HG02970 (cell line): ENCODE measurements around the gene ZXDC.

Experiments
- ATAC-seq: cut with Tn5 transposase; IDR thresholded peaks from one replicate; pipeline ENCODE4 v1.9.1; 2021; ENCODE audit warnings: mild to moderate bottlenecking, moderate library complexity, moderate number of reproducible peaks; ENCODE audit not compliant: unreplicated experiment, low FRiP score

Gene ZXDC

GRCh38 chr3:126421573-126422119, 54.0 kb downstream of the ZXDC start:
- no peak for ATAC-seq

DNA sequence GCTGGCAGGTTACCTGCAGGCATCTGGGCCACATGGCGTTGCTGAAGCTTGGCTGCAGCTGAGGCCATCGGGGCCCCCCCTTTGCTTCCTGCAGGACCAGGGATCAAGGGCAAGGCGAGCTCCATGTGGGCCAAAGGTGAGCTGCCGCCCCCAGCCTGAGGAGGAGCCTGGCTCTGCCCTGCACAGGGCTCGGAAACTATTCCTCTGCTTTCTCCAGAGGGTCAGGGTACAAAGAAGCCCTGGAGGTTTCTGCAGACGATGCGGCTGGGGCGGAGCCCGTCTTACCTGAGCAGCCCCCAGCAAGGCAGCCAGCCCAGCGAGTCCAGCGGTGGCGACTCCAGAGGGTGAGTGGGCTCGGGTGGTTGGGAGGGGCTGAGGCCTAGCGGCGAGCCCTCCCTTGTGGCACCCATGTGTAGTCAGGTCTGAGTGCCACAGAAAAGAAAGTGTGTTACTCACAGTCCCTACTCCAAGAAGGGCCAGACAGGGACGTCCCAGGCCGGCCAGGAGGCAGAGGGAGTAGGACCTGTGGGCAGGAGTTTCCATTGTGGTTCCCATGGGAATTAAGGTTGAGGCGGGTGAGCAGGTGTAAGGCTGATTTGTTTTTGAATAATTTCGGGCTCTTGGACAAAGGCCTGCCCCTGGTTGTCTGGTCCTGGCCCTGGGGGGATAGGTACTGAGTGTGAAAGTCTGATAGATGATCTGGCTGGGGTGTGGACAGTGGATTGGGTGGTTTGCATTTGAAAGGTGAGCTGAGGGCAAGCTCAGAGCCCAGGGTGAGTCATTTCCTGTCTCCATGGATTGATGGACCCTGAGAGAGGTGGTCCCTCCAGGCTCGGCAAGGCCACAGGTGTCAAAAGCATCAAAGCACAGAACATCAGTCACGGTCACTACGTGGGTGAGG, 55.6 kb downstream of the ZXDC start:
- no peak for ATAC-seq

GRCh38 chr3:126419151-126419703, 56.5 kb downstream of the ZXDC start:
- no peak for ATAC-seq

- no peak for ATAC-seq
Measured at GRCh38 chr3:126418661-126419131, 57.0 kb downstream of the ZXDC start.

DNA sequence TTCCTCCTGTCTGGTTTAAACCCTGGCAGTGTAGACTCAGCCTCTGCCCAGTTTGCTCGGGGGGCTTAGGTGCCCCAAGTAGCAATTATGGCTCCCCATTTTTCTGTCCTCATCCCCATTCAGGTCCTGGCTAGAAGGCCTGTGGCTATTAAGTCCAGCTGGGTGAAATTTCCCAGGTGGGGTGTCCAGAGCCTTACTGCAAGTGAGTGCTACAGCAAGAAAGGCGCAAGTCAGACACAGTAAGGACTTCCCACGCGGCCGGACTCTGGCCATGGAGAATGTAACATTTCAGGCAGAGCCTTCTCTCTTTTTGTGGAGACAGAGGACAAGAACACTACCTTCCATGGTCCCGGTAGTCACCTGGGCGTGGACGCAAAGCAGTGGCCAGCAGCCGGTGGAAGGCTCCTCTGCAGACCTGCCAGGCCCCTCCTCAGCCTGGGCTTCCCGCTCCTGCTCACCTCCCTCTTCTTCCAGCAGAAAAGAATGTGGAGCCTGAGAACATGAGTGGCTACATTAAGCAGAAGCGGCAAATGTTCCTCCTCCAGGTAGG, 57.6 kb downstream of the ZXDC start:
- ATAC-seq = no peak

GRCh38 chr3:126417515-126417914, 58.2 kb downstream of the ZXDC start:
- ATAC-seq = no peak

- no peak for ATAC-seq
Measured at GRCh38 chr3:126416943-126417342, 58.7 kb downstream of the ZXDC start.

- ATAC-seq = no peak
Measured at GRCh38 chr3:126415661-126416591, 59.8 kb downstream of the ZXDC start.

DNA sequence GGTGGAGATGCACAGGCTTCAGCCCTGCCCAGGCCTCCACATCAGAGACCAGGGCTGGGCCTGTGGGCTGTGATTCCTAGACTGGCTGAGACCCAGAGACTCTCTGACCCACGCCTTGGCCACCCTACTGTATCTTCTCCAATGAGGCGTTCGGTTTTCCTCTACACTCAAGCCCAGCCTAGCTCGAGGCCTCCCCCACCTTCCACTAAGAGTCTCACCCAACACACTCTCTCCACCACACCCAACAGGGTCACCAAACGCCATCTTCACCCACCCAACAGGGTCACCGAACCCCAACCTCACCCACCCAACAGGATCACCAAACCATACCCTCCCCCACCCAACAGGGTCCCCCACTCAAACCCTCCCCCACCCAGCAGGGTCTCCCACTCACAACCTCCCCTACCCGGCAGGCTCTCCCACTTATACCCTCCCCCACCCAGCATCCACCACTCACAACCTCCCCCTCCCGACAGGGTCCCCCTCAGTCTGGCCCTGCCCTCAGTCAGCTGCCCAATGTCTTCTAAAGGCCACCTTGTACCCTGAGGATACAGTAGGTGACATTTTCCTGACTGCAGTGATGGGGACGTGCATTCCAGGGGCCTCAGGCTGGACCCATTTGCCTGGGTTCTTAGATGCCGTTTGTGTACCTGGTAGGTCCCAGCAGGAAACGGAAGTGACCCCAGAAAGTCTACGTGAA, 60.6 kb downstream of the ZXDC start:
- no peak for ATAC-seq

DNA sequence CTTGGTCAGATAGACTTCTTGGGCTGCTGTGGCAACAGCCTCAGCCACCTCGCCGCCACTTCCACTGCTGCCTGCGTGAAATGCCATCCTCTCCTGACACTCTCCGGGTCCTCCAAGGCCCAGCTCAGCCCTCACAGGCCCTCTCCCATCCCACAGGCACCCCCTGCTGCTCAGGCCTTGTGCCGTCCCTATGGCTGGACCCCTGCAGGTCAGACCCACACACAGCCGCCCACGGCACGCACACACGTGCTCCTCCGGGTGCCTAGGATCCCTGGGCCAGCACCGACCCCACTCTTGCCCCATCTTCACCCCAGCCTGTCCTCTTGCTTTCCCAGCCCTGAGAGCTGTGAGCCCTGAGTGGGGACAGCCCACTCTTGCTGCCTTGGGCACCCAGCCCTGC, 61.3 kb downstream of the ZXDC start:
- ATAC-seq = no peak

GRCh38 chr3:126413693-126414080, 62.0 kb downstream of the ZXDC start:
- no peak for ATAC-seq

GRCh38 chr3:126412841-126413692, 62.6 kb downstream of the ZXDC start:
- ATAC-seq = no peak

- ATAC-seq = no peak
Measured at GRCh38 chr3:126408099-126408498, 67.6 kb downstream of the ZXDC start.

- no peak for ATAC-seq
Measured at GRCh38 chr3:126407412-126408044, 68.2 kb downstream of the ZXDC start.

DNA sequence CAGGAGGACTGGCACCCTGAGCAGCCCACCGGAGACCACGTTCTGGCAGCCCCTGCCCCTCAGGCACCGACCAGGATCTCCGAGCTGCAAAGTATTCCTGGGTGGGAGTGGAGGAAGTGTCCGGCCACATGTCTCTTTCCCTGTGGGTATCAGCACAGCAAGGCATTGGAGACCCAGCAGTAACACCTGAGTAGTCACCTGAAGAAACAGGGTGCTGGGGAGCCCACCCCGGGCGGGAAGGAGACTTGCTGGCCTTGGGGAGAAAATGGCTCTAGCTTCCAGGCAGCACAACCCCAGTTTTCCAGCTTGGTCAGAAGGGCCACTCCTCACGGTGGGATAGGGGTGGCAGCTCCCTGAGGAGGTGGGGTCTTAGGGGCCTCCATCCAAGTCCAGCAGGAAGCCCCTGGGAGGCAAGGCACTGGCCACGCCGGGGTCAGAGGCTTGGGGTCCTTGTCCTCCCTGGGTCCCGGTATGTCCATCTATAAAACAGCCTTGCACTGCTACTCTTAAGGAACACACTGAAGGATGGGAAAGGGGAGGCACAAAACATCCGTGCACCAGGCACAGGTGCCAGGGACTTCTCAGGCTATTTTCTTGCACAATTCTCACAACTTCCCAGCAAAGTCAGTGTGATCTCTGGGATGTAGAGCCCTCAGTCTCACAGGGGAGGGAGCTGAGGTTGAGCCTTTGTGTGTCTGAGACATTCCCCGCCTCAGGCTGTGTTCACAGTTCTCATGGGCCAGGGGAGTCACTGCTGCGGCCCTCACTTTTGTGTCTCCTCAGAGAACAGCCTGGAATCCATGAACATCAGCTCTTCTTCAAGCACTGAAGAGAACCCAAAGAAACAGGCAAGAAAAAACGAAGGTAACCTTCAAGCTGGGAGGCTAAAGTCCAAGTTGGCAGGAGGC, 69.0 kb downstream of the ZXDC start:
- no peak for ATAC-seq

DNA sequence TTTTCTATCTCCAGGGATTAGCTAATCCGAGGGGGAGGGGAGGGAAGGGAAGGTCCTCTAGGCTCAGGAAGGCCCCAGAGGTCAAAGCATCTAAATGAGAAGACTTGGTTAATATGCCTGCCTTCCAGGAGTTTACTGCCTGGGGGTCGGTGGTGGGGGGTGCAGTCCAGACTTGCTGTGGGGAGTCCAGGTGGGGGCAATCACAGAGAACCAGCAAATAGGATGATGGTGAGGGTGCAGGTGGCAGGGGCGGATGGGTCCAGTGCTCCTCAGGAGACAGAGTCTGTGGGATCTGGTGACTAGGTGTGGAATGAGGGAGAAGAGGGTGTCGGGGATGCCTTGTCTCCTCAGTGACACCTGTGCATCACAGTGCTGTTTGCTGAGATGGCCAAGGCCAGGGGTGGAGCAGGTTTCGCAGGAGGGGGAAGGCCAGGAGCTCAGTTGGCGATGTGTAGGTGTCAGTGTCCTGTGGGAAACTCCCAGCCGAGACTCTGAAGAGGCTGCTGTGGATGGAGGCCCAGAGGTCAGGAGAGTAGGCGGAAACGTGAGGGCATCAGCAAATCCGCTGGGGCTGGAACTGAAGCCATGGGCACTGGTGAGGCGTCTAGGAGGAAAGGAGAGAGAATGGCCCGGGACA, 72.9 kb downstream of the ZXDC start:
- ATAC-seq = no peak

DNA sequence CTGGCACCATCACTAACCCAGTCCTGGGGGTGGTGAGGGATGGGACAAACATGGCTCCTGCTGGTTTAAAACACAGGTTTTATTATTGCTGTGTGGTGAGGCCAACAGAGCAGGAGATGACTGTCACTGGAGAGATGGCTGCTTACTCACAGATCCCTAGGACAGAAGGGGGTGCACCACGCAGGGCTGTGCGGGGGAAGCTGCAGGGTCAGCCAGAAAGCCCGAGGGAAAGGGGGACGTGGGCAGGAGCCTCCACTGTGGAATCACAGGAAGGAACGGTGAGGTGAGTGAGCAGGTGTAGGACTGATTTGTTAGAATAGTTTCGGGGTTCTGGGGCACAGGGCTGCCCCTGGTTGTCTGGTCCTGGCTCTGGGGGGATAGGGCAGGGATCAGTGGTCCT, 73.5 kb downstream of the ZXDC start:
- no peak for ATAC-seq
